IPS-20b (cell line): ENCODE measurements around the gene RNLS.

Source experiments
- H3K27ac ChIP-seq: one replicate; pipeline ENCODE4 v1.5.1; 2013; ENCODE audit warnings: low read length
- H3K27me3 ChIP-seq: 2 replicates; pipeline ENCODE4 v1.6.1; 2013; ENCODE audit warnings: mild to moderate bottlenecking, low read length, inconsistent platforms; ENCODE audit not compliant: insufficient read depth
- H3K36me3 ChIP-seq: 2 replicates; pipeline ENCODE4 v1.6.1; 2013; ENCODE audit warnings: low read depth, mild to moderate bottlenecking, inconsistent platforms, low read length, moderate library complexity; ENCODE audit not compliant: insufficient read depth
- H3K4me1 ChIP-seq: 2 replicates; pipeline ENCODE4 v1.6.1; 2013; ENCODE audit warnings: mild to moderate bottlenecking, control low read depth, inconsistent platforms, low read length, moderate library complexity; ENCODE audit not compliant: insufficient read depth
- H3K4me3 ChIP-seq: 2 replicates; pipeline ENCODE4 v1.5.1; 2013; ENCODE audit warnings: mild to moderate bottlenecking, low read length, inconsistent platforms
- H3K9ac ChIP-seq: 2 replicates; pipeline ENCODE4 v1.6.1; 2013; ENCODE audit warnings: low read depth, mild to moderate bottlenecking, inconsistent platforms, low read length, moderate library complexity
- H3K9me3 ChIP-seq: 2 replicates; pipeline ENCODE4 v1.6.1; 2013; ENCODE audit warnings: mild to moderate bottlenecking, low read depth, low read length, inconsistent platforms; ENCODE audit not compliant: insufficient read depth

RNLS gene

DNA sequence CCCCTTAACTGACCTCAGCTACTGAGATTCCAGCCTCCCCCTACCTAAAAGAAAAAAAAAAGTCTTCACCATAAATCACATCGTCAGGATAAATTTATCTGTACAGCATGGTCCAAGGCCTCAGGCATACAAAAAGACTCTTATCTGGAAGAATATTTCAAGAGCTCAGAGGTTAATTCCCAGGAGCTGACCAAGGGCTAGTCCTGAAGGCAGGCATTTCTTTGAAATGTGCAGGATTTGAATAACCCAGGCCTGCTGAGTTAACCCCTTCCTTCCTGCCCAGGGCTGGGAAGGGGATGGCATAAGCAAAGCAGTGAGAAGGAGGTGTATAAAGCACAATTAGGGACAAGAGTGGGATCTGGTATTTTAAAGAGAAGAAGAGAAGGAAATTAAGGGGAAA is 111.2 kb downstream of the RNLS start:
- Histone ChIP-seq H3K4me3 (no peak overlapping the region), H3K27ac (no peak overlapping the region), H3K4me1 (peaks cover 7% of the 10 kb centered on the region; the same call in 1 of the 2 replicates), H3K27me3 (no peaks in the 10 kb centered on the region), H3K9ac (no peak overlapping the region), H3K9me3 (peaks cover 6% of the 10 kb centered on the region; the same call in 1 of the 2 replicates), H3K36me3 (no peaks in the 10 kb centered on the region)

- no peaks in the 10 kb centered on the region for H3K36me3 ChIP-seq
- H3K9me3 ChIP-seq, result peaks cover 6% of the 10 kb centered on the region; the same call in 1 of the 2 replicates
- no peak overlapping the region for H3K27ac ChIP-seq
- H3K4me3 ChIP-seq, result no peak overlapping the region
- no peaks in the 10 kb centered on the region; the same call in 1 of the 2 replicates for H3K4me1 ChIP-seq
- H3K27me3 ChIP-seq, result no peaks in the 10 kb centered on the region
- H3K9ac ChIP-seq, result no peak overlapping the region
Measured at GRCh38 chr10:88467835-88468485, 115.2 kb downstream of the RNLS start.

- Histone ChIP-seq H3K9me3 (peaks cover 5% of the 10 kb centered on the region; the same call in 1 of the 2 replicates), H3K4me3 (no peak overlapping the region), H3K27ac (no peak overlapping the region)
Measured at GRCh38 chr10:88466786-88467185, 116.3 kb downstream of the RNLS start.

GRCh38 chr10:88465765-88466164 is 117.4 kb downstream of the RNLS start:
- H3K36me3 ChIP-seq, result no peaks in the 10 kb centered on the region
- no peak overlapping the region for H3K9ac ChIP-seq
- no peaks in the 10 kb centered on the region for H3K27me3 ChIP-seq
- no peak overlapping the region for H3K4me3 ChIP-seq
- no peak overlapping the region for H3K27ac ChIP-seq
- no peaks in the 10 kb centered on the region for H3K4me1 ChIP-seq
- H3K9me3 ChIP-seq, result no peaks in the 10 kb centered on the region

More at GRCh38 chr10:88466786-88467185, 116.3 kb downstream of the RNLS start:
- no peaks in the 10 kb centered on the region for H3K27me3 ChIP-seq
- H3K9ac ChIP-seq, result no peak overlapping the region
- H3K4me1 ChIP-seq, result no peaks in the 10 kb centered on the region
- H3K36me3 ChIP-seq, result no peaks in the 10 kb centered on the region

GRCh38 chr10:88463811-88464210 is 119.3 kb downstream of the RNLS start:
- H3K9me3 ChIP-seq, result no peaks in the 10 kb centered on the region
- H3K4me1 ChIP-seq, result no peaks in the 10 kb centered on the region
- H3K9ac ChIP-seq, result no peak overlapping the region
- H3K27me3 ChIP-seq, result no peaks in the 10 kb centered on the region
- H3K36me3 ChIP-seq, result no peaks in the 10 kb centered on the region
- H3K4me3 ChIP-seq, result no peak overlapping the region
- no peak overlapping the region for H3K27ac ChIP-seq

DNA sequence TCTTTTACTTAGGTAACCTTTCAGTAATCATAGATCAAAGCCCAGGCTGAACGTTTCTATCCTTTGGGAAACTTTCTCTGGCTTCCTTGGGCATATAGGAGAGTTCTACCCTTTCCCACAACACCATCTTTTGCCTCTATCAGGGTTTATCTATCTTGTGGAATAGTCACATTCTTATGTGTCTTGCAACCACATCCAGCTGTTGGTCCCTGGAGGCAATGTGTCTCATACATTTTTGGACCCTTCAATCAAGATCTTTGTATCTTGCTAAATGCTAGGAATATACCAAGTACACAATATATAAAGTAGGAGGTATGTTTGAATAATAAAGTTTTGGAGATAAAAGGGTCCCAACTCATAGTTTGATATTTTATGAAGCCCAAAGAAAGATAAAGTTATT is 121.7 kb downstream of the RNLS start:
- no peaks in the 10 kb centered on the region for H3K4me1 ChIP-seq
- H3K9me3 ChIP-seq, result no peaks in the 10 kb centered on the region
- H3K36me3 ChIP-seq, result no peaks in the 10 kb centered on the region
- no peak overlapping the region for H3K27ac ChIP-seq
- H3K9ac ChIP-seq, result no peak overlapping the region
- no peak overlapping the region for H3K4me3 ChIP-seq
- no peaks in the 10 kb centered on the region for H3K27me3 ChIP-seq

DNA sequence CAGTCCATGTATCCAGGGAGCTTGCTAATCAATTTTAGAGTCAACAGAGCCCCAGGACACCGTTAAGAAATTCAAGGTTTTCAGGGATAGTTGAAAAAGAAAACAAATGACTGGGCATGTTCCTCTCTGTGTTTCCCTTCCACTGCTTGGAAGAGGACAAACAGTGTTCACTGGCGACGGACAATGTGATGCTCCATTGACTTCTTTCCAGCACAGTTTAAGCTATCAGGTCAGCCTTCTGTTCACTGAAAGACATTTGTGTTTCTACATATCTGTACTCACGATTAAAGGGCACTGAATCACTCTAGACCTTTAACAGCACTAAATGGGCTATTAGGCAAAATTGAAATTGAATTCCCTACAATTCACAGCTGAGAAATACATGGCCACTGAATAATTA is 123.6 kb downstream of the RNLS start:
- no peaks in the 10 kb centered on the region for H3K27me3 ChIP-seq
- no peak overlapping the region for H3K27ac ChIP-seq
- H3K9me3 ChIP-seq, result no peaks in the 10 kb centered on the region
- no peaks in the 10 kb centered on the region for H3K4me1 ChIP-seq
- H3K36me3 ChIP-seq, result no peaks in the 10 kb centered on the region
- no peak overlapping the region for H3K4me3 ChIP-seq
- no peak overlapping the region for H3K9ac ChIP-seq

DNA sequence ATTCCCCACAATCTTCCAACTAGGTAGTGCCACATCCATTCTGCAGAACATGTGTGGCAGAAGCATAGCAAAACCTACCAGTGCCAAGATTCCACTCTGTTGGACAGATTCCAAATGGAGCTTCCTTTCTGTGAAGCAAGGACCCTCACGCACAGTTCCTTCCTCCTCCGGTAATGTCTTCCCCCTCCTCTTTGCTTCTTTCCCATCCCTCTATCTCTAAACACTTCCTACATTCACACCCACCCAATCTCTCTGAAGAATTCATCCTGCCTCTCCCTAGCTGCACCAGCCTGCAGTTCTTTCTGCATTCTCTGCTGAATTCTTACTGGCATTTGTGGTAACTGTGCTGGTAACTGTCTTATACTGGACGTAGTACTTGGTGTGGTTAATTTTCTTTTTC is 124.9 kb downstream of the RNLS start:
- Histone ChIP-seq H3K4me3 (no peak overlapping the region), H3K27me3 (no peaks in the 10 kb centered on the region), H3K9me3 (no peaks in the 10 kb centered on the region), H3K27ac (no peak overlapping the region), H3K9ac (no peak overlapping the region), H3K4me1 (no peaks in the 10 kb centered on the region), H3K36me3 (no peaks in the 10 kb centered on the region)

GRCh38 chr10:88457660-88458059 is 125.5 kb downstream of the RNLS start:
- H3K27ac ChIP-seq, result no peak overlapping the region
- H3K9me3 ChIP-seq, result no peaks in the 10 kb centered on the region
- no peak overlapping the region for H3K9ac ChIP-seq
- H3K4me3 ChIP-seq, result no peak overlapping the region
- H3K27me3 ChIP-seq, result no peaks in the 10 kb centered on the region
- H3K4me1 ChIP-seq, result no peaks in the 10 kb centered on the region
- H3K36me3 ChIP-seq, result no peaks in the 10 kb centered on the region

DNA sequence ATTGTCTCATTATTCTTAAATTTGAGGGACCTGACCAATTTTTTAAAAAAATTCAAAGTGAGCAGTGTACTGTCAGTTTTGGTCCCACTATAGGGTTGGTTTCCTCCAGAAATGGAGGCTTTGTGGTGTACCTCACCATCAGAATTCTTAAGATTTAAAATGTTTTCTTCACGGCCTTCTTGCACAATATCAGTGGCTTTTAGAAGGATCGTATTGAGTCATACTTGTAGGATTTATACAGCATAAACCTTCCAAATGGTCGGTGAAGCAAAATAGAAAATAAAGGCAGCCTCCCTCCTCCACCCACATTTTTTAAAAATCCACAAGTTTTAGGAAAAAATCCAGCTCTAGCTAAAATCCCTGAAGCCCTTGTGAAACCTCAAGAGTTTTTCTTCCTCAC is 126.4 kb downstream of the RNLS start:
- Histone ChIP-seq H3K9me3 (no peaks in the 10 kb centered on the region), H3K4me1 (no peaks in the 10 kb centered on the region), H3K9ac (no peak overlapping the region), H3K4me3 (no peak overlapping the region), H3K36me3 (no peaks in the 10 kb centered on the region), H3K27me3 (no peaks in the 10 kb centered on the region), H3K27ac (no peak overlapping the region)

- Histone ChIP-seq H3K36me3 (no peaks in the 10 kb centered on the region), H3K27me3 (no peaks in the 10 kb centered on the region), H3K4me3 (no peak overlapping the region), H3K9me3 (no peaks in the 10 kb centered on the region), H3K4me1 (no peaks in the 10 kb centered on the region), H3K9ac (no peak overlapping the region), H3K27ac (no peak overlapping the region)
Measured at GRCh38 chr10:88455831-88456230, 127.3 kb downstream of the RNLS start.

- Histone ChIP-seq H3K4me3 (no peak overlapping the region), H3K36me3 (no peaks in the 10 kb centered on the region), H3K27ac (no peak overlapping the region), H3K9ac (no peak overlapping the region), H3K4me1 (no peaks in the 10 kb centered on the region), H3K27me3 (no peaks in the 10 kb centered on the region), H3K9me3 (no peaks in the 10 kb centered on the region)
Measured at GRCh38 chr10:88450201-88450600, 132.9 kb downstream of the RNLS start.
